ENCODE results near the gene STX8. TPM values are rescaled to one million over a fixed set of nuclear protein-coding genes. Genes with fewer than 3 reads are reported as not detected.

STX8 gene
- total RNA-seq, 2 experiments from 2014 or later = 50.8 to 59.9 TPM

GRCh38 chr17:9533441-9533840 lies 42.2 kb downstream of the STX8 start:
- Mint-ChIP-seq H3K36me3 (peaks cover 1% of the 10 kb centered on the region), H3K4me3 (no peak overlapping the region), H3K4me1 (peaks cover 7% of the 10 kb centered on the region), H3K27ac (no peak overlapping the region), H3K27me3 (no peaks in the 10 kb centered on the region), H3K9me3 (no peaks in the 10 kb centered on the region)
- DNase-seq = no peak

- peaks cover 7% of the 10 kb centered on the region for H3K4me1 Mint-ChIP-seq
- H3K4me3 Mint-ChIP-seq = no peak overlapping the region
- H3K9me3 Mint-ChIP-seq = no peaks in the 10 kb centered on the region
- no peaks in the 10 kb centered on the region for H3K27me3 Mint-ChIP-seq
- H3K36me3 Mint-ChIP-seq = peaks cover 1% of the 10 kb centered on the region
- H3K27ac Mint-ChIP-seq = no peak overlapping the region
- no peak for DNase-seq
Observed at GRCh38 chr17:9532715-9533114, 42.9 kb downstream of the STX8 start.

GRCh38 chr17:9531034-9531433 lies 44.6 kb downstream of the STX8 start:
- Mint-ChIP-seq H3K27me3 (no peaks in the 10 kb centered on the region), H3K27ac (no peak overlapping the region), H3K36me3 (peaks cover 1% of the 10 kb centered on the region), H3K9me3 (no peaks in the 10 kb centered on the region), H3K4me1 (peaks cover 7% of the 10 kb centered on the region), H3K4me3 (no peak overlapping the region)
- no peak for DNase-seq

GRCh38 chr17:9529033-9529700 lies 46.5 kb downstream of the STX8 start:
- no peaks in the 10 kb centered on the region for H3K9me3 Mint-ChIP-seq
- no peak for DNase-seq
- no peaks in the 10 kb centered on the region for H3K27me3 Mint-ChIP-seq
- H3K36me3 Mint-ChIP-seq = peaks cover 4% of the 10 kb centered on the region
- peaks cover 7% of the 10 kb centered on the region for H3K4me1 Mint-ChIP-seq
- H3K27ac Mint-ChIP-seq = no peak overlapping the region
- no peak overlapping the region for H3K4me3 Mint-ChIP-seq

GRCh38 chr17:9527788-9528187 lies 47.8 kb downstream of the STX8 start:
- no peak overlapping the region for H3K4me3 Mint-ChIP-seq
- no peaks in the 10 kb centered on the region for H3K9me3 Mint-ChIP-seq
- no peak overlapping the region for H3K27ac Mint-ChIP-seq
- H3K4me1 Mint-ChIP-seq = peaks cover 7% of the 10 kb centered on the region
- no peak for DNase-seq
- H3K36me3 Mint-ChIP-seq = peaks cover 4% of the 10 kb centered on the region
- H3K27me3 Mint-ChIP-seq = no peaks in the 10 kb centered on the region

- DNase-seq = no peak
- H3K27ac Mint-ChIP-seq = no peak overlapping the region
Observed at GRCh38 chr17:9522074-9522473, 53.5 kb downstream of the STX8 start.

GRCh38 chr17:9521062-9521461 lies 54.6 kb downstream of the STX8 start:
- Mint-ChIP-seq H3K4me1 (peaks cover 12% of the 10 kb centered on the region), H3K9me3 (no peaks in the 10 kb centered on the region), H3K27ac (no peak overlapping the region), H3K27me3 (no peaks in the 10 kb centered on the region), H3K36me3 (peaks cover 6% of the 10 kb centered on the region), H3K4me3 (no peak overlapping the region)
- no peak for DNase-seq

More at GRCh38 chr17:9522074-9522473, 53.5 kb downstream of the STX8 start:
- Mint-ChIP-seq H3K4me3 (no peak overlapping the region), H3K4me1 (peaks cover 11% of the 10 kb centered on the region), H3K27me3 (no peaks in the 10 kb centered on the region), H3K9me3 (no peaks in the 10 kb centered on the region), H3K36me3 (peaks cover 5% of the 10 kb centered on the region)

- no peaks in the 10 kb centered on the region for H3K9me3 Mint-ChIP-seq
- H3K27me3 Mint-ChIP-seq = no peaks in the 10 kb centered on the region
- no peak overlapping the region for H3K4me3 Mint-ChIP-seq
- no peak overlapping the region for H3K27ac Mint-ChIP-seq
- H3K36me3 Mint-ChIP-seq = peaks cover 6% of the 10 kb centered on the region
- H3K4me1 Mint-ChIP-seq = peaks cover 12% of the 10 kb centered on the region
- DNase-seq = no peak
Observed at GRCh38 chr17:9520649-9521048, 55.0 kb downstream of the STX8 start.

- peaks cover 12% of the 10 kb centered on the region for H3K4me1 Mint-ChIP-seq
- no peaks in the 10 kb centered on the region for H3K9me3 Mint-ChIP-seq
- H3K27ac Mint-ChIP-seq = no peak overlapping the region
- DNase-seq = no peak
- H3K36me3 Mint-ChIP-seq = peaks cover 6% of the 10 kb centered on the region
- no peaks in the 10 kb centered on the region for H3K27me3 Mint-ChIP-seq
- no peak overlapping the region for H3K4me3 Mint-ChIP-seq
Observed at GRCh38 chr17:9519583-9520272, 55.9 kb downstream of the STX8 start.

- H3K27me3 Mint-ChIP-seq = no peaks in the 10 kb centered on the region
- H3K27ac Mint-ChIP-seq = no peak overlapping the region
- H3K9me3 Mint-ChIP-seq = peaks cover 6% of the 10 kb centered on the region
- H3K4me3 Mint-ChIP-seq = no peak overlapping the region
- H3K4me1 Mint-ChIP-seq = peaks cover 12% of the 10 kb centered on the region
- H3K36me3 Mint-ChIP-seq = peaks cover 8% of the 10 kb centered on the region
- peak; percentile 3 for DNase-seq
Observed at GRCh38 chr17:9517396-9517795, 58.2 kb downstream of the STX8 start.

GRCh38 chr17:9513266-9513665 lies 62.4 kb downstream of the STX8 start:
- Mint-ChIP-seq H3K9me3 (peaks cover 28% of the 10 kb centered on the region), H3K4me3 (no peak overlapping the region), H3K27me3 (no peaks in the 10 kb centered on the region), H3K4me1 (peaks cover 17% of the 10 kb centered on the region), H3K36me3 (peaks cover 39% of the 10 kb centered on the region), H3K27ac (no peak overlapping the region)
- no peak for DNase-seq

- Mint-ChIP-seq H3K4me1 (peaks cover 11% of the 10 kb centered on the region), H3K4me3 (no peak overlapping the region), H3K9me3 (peaks cover 33% of the 10 kb centered on the region), H3K27me3 (no peaks in the 10 kb centered on the region), H3K36me3 (peaks cover 44% of the 10 kb centered on the region), H3K27ac (no peak overlapping the region)
- DNase-seq = no peak
Observed at GRCh38 chr17:9512323-9513168, 63.1 kb downstream of the STX8 start.

GRCh38 chr17:9509236-9509816 lies 66.3 kb downstream of the STX8 start:
- Mint-ChIP-seq H3K36me3 (peaks cover 54% of the 10 kb centered on the region), H3K27ac (no peak overlapping the region), H3K4me3 (no peak overlapping the region), H3K9me3 (peaks cover 34% of the 10 kb centered on the region), H3K27me3 (no peaks in the 10 kb centered on the region), H3K4me1 (peaks cover 5% of the 10 kb centered on the region)
- no peak for DNase-seq

GRCh38 chr17:9499041-9499440 lies 76.6 kb downstream of the STX8 start:
- H3K9me3 Mint-ChIP-seq = no peaks in the 10 kb centered on the region
- no peak overlapping the region for H3K27ac Mint-ChIP-seq
- no peaks in the 10 kb centered on the region for H3K4me1 Mint-ChIP-seq

GRCh38 chr17:9498490-9498889 lies 77.1 kb downstream of the STX8 start:
- no peaks in the 10 kb centered on the region for H3K27me3 Mint-ChIP-seq
- H3K4me3 Mint-ChIP-seq = no peak overlapping the region
- no peaks in the 10 kb centered on the region for H3K9me3 Mint-ChIP-seq
- no peaks in the 10 kb centered on the region for H3K4me1 Mint-ChIP-seq
- H3K36me3 Mint-ChIP-seq = peaks cover 15% of the 10 kb centered on the region
- no peak for DNase-seq
- H3K27ac Mint-ChIP-seq = no peak overlapping the region

More at GRCh38 chr17:9499041-9499440, 76.6 kb downstream of the STX8 start:
- H3K36me3 Mint-ChIP-seq = peaks cover 15% of the 10 kb centered on the region
- no peak overlapping the region for H3K4me3 Mint-ChIP-seq
- no peak for DNase-seq
- no peaks in the 10 kb centered on the region for H3K27me3 Mint-ChIP-seq

Data from activated naive CD8-positive, alpha-beta T cell treated with anti-CD3 and anti-CD28 coated beads for 36 hours (primary cell).